ENCODE measurements around the gene VSX1. TPM values are rescaled to one million over a fixed set of nuclear protein-coding genes. Genes with fewer than 3 reads are reported as not detected.

Gene VSX1
- polyA plus RNA-seq, 1 of the 3 experiments (the other 2 are of a cell fraction): not detected

DNA sequence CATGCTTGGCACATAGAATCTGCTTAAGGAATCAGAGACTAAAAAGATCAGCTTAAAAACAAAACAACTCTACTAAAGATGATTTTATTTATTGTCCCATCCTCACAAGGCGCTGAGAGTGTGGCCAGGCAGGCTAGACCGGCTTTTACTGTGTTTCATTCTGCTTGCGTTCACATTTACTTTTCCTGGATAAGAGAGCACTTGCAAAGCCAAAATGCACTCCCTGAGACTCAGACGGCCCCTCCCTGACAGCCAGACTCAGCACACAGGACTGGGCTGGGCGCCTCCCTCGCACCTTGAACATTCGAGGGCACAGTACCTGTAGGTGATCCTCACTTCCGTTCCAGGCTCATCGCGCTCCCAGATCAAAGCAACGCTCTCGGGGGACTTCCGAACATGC, 34.2 kb downstream of the VSX1 start (continued):
- TF ChIP-seq, protein P1, sequence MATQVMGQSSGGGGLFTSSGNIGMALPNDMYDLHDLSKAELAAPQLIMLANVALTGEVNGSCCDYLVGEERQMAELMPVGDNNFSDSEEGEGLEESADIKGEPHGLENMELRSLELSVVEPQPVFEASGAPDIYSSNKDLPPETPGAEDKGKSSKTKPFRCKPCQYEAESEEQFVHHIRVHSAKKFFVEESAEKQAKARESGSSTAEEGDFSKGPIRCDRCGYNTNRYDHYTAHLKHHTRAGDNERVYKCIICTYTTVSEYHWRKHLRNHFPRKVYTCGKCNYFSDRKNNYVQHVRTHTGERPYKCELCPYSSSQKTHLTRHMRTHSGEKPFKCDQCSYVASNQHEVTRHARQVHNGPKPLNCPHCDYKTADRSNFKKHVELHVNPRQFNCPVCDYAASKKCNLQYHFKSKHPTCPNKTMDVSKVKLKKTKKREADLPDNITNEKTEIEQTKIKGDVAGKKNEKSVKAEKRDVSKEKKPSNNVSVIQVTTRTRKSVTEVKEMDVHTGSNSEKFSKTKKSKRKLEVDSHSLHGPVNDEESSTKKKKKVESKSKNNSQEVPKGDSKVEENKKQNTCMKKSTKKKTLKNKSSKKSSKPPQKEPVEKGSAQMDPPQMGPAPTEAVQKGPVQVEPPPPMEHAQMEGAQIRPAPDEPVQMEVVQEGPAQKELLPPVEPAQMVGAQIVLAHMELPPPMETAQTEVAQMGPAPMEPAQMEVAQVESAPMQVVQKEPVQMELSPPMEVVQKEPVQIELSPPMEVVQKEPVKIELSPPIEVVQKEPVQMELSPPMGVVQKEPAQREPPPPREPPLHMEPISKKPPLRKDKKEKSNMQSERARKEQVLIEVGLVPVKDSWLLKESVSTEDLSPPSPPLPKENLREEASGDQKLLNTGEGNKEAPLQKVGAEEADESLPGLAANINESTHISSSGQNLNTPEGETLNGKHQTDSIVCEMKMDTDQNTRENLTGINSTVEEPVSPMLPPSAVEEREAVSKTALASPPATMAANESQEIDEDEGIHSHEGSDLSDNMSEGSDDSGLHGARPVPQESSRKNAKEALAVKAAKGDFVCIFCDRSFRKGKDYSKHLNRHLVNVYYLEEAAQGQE (IDR thresholded peaks at IDR 0.05; ENCODE audit: low read depth, low read length): no peak

DNA sequence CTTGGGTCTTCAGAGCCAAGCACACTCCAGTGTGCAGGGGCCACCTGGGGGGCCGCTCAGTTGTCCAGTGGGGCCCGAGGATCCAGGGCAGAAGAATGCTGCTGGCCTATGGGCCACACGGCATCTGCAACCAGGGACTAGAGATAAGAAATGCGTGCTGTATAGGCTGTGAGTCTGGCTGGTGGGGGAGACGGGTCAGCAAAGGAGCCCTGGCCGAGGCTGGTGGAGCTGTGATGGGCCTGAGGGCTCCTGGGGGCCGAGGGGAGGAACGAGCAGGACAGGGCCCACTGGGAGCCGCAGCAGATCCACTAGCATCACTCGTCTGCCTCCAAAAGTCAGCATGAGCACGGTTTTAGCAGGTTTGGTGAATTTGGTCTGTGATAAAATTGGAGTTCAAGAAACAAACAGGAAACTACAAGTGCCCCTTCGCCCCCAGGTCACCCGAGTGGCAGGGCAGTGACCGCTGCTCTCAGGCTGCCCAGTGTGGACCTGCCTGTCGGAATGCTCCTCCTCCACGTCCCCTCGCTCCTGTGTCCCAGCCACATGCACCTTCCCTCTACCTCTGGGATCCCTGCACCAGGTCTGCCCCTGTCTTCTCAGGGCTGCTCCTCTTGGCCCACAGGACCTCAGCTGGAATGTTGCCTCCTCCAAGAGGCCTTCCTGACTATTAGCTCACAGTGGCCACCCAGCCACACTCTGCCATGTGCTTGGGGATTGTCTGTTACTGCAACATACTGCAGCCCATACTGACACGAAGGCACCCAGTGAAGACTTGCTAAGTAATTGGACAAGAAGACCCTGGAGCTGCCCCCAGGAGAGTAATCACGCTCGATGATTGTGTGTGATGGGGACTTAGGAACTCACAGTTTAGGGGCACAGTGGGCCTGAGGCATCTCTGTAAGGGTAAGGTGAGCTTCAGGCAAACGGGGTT, 34.9 kb downstream of the VSX1 start:
- POLR2A ChIA-PET: no interaction called here

DNA sequence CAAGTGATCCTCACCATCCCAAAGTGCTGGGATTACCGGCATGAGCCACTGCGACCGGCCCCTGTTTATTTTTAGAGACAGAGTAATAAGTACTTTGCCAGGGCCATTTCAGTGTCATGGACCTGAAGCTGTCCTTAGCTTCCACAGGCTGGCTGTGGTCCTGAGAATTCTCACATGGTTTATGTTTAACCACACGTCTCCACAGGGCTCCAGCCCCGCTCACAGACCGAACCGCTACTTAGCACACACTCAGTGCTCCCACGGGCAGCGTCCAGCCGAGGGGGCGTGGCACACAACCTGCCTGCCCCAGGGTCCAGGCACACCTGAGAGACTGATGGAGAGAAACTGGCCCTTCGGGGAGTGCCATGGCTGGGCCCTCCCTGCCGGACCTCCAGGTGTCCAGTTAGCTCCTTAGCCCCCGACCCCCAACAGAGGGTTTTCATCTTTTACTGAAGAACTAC, 35.7 kb downstream of the VSX1 start:
- H4K20me1 ChIP-seq (ENCODE audit: insufficient read depth): no peaks in the 10 kb centered on the region
- TF ChIP-seq RCOR1 (IDR thresholded peaks at IDR 0.05; ENCODE audit: low read length): no peak
- TF ChIP-seq, protein P2, sequence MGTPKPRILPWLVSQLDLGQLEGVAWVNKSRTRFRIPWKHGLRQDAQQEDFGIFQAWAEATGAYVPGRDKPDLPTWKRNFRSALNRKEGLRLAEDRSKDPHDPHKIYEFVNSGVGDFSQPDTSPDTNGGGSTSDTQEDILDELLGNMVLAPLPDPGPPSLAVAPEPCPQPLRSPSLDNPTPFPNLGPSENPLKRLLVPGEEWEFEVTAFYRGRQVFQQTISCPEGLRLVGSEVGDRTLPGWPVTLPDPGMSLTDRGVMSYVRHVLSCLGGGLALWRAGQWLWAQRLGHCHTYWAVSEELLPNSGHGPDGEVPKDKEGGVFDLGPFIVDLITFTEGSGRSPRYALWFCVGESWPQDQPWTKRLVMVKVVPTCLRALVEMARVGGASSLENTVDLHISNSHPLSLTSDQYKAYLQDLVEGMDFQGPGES (IDR thresholded peaks at IDR 0.05; ENCODE audit: low read depth, low read length): no peak
- TF ChIP-seq RAD21 (IDR thresholded peaks at IDR 0.05; ENCODE audit: low read length): no peak
- TF ChIP-seq, protein P3, sequence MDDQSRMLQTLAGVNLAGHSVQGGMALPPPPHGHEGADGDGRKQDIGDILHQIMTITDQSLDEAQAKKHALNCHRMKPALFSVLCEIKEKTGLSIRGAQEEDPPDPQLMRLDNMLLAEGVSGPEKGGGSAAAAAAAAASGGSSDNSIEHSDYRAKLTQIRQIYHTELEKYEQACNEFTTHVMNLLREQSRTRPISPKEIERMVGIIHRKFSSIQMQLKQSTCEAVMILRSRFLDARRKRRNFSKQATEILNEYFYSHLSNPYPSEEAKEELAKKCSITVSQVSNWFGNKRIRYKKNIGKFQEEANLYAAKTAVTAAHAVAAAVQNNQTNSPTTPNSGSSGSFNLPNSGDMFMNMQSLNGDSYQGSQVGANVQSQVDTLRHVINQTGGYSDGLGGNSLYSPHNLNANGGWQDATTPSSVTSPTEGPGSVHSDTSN (IDR thresholded peaks at IDR 0.05): no peak
- no peak for TF ChIP-seq FOXJ3 (CRISPR knock-in tag; IDR thresholded peaks at IDR 0.05)
- no peak for DNase-seq

More for the DNA sequence above, 34.9 kb downstream of the VSX1 start:
- Histone ChIP-seq H3K27me3 (ENCODE audit: insufficient read depth) (0 out of 2 replicates have a peak, but pooled peaks cover 6% of the 10 kb centered on the region), H3K9me3 (no peaks in the 10 kb centered on the region), H3K4me3 (ENCODE audit: low read depth in 2 of 2, low read length in 1 of 2) (no peak overlapping the region), H4K20me1 (ENCODE audit: insufficient read depth) (no peaks in the 10 kb centered on the region), H3K4me2 (no peak overlapping the region), H3K9ac (no peak overlapping the region), H3K79me2 (ENCODE audit: insufficient read depth) (no peaks in the 10 kb centered on the region), H3K4me1 (ENCODE audit: control insufficient read depth in 1 of 2, insufficient read depth in 2 of 2, low read depth in 1 of 2, low read length in 1 of 2) (no peaks in the 10 kb centered on the region; a peak in 1 of 4 replicates), H3F3A (replicated peaks; ENCODE audit: insufficient read depth) (no peaks in the 10 kb centered on the region), H2AFZ (ENCODE audit: low read depth) (no peak overlapping the region), H3K36me3 (replicated peaks in 1 of 2; ENCODE audit: control insufficient read depth in 1 of 2, insufficient read depth in 2 of 2, low read length in 1 of 2) (no peaks in the 10 kb centered on the region), H3K27ac (ENCODE audit: low read depth in 2 of 2, low read length in 1 of 2) (no peak overlapping the region), H3K9me2 (no peaks in the 10 kb centered on the region)
- TF ChIP-seq TCF12 (IDR thresholded peaks at IDR 0.05) (no peak), RFX5 (IDR thresholded peaks at IDR 0.05; ENCODE audit: low read length) (no peak), RXRA (IDR thresholded peaks at IDR 0.05; ENCODE audit: borderline replicate concordance, low read depth) (no peak), POLR2AphosphoS5 (IDR thresholded peaks at IDR 0.05; ENCODE audit: low read depth, low read length) (no peak)
- WGBS (ENCODE audit: low lambda C conversion rate): 65% methylated on average over 20 of the region's 21 CpGs
- no peak for DNase-seq
- CTCF ChIA-PET: interaction anchor here (1.2 to 2.0 kb wide), 2 partner anchors 16 to 18 kb away, joined by 3 to 4 read pairs; no protein-coding TSS in a partner anchor

More for the DNA sequence above, 35.7 kb downstream of the VSX1 start:
- no peaks in the 10 kb centered on the region for H3K9me2 ChIP-seq
- no peak overlapping the region for H3K4me3 ChIP-seq (ENCODE audit: low read depth in 2 of 2, low read length in 1 of 2)
- H3K27ac ChIP-seq (ENCODE audit: low read depth in 2 of 2, low read length in 1 of 2): no peak overlapping the region
- H3K9me3 ChIP-seq: no peaks in the 10 kb centered on the region
- H3K79me2 ChIP-seq (ENCODE audit: insufficient read depth): no peaks in the 10 kb centered on the region
- H3F3A ChIP-seq (replicated peaks; ENCODE audit: insufficient read depth): no peaks in the 10 kb centered on the region
- no peaks in the 10 kb centered on the region for H3K36me3 ChIP-seq (replicated peaks in 1 of 2; ENCODE audit: control insufficient read depth in 1 of 2, insufficient read depth in 2 of 2, low read length in 1 of 2)
- no peak overlapping the region for H3K4me2 ChIP-seq
- WGBS (ENCODE audit: low lambda C conversion rate): 75% methylated on average over 9 of the region's 14 CpGs
- no peak overlapping the region for H3K9ac ChIP-seq
- no peaks in the 10 kb centered on the region; a peak in 1 of 4 replicates for H3K4me1 ChIP-seq (ENCODE audit: control insufficient read depth in 1 of 2, insufficient read depth in 2 of 2, low read depth in 1 of 2, low read length in 1 of 2)
- H2AFZ ChIP-seq (ENCODE audit: low read depth): no peak overlapping the region
- H3K27me3 ChIP-seq (ENCODE audit: insufficient read depth): 0 out of 2 replicates have a peak, but pooled peaks cover 6% of the 10 kb centered on the region
- ChIA-PET POLR2A (no interaction called here), CTCF (interaction anchor here (1.2 to 2.0 kb wide), 3 partner anchors 17 to 21 kb away, joined by 3 to 4 read pairs (median 3); no protein-coding TSS in a partner anchor)

All from SK-N-SH (cell line).